ENCODE data around the gene FRAT1. TPM values are rescaled to one million over a fixed set of nuclear protein-coding genes. Genes with fewer than 3 reads are reported as not detected.
A peak's percentile ranks its signal among the peaks of the same experiment; 100 is the strongest.

The FRAT1 gene
- total RNA-seq, 1 donor from 2014 or later, result 10.4 TPM

GRCh38 chr10:97331153-97331703, 12.2 kb downstream of the FRAT1 start:
- TF ChIP-seq CTCF (IDR thresholded peaks at IDR 0.05), result no peak
- ATAC-seq (no peak), DNase-seq (no peak)
- H3K9me3 ChIP-seq, result no peaks in the 10 kb centered on the region
- peaks cover 46% of the 10 kb centered on the region for H3K4me1 ChIP-seq
- H3K36me3 ChIP-seq, result peaks cover 18% of the 10 kb centered on the region
- peak overlapping the region; percentile 81 for H3K4me3 ChIP-seq
- H3K27ac ChIP-seq, result peak overlapping the region; percentile 42
- intact Hi-C loops (cut with DNase I), result no loop called here
- no peaks in the 10 kb centered on the region for H3K27me3 ChIP-seq

DNA sequence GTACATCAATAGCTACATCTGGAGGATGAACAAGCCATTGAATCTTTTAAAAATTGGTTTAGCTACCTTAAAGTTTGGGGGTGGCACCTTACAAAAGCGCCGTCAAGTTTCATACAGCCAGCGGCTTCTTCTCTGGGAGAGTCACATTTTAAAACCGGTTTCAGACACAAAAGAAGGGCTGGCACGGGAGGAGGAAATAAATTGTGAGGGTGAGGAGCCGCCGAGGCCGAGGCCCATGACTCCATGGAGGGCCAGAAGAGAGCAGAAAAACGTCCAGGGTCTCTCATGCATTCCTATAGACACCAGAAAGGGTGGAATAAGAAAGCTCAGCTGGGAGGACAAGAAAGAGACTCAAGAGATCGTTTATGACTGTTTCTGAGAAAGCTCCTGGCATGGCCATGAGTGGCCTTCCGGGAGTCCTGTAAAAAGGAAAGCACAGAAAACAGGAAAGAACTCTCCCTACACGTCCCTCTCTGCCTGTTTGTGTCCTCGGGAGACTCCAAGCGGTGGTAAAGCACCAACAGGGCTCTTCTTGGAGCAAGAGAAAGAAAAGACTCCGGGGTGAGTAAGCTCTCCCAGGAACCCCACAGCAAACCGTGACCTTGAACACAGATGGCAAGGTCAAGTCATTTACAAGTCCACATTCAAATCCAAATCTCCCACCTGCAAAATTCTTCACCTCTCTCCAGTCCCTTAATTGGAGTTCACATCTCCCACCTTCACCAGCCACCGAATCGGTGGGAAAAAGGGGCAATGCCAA, 13.7 kb downstream of the FRAT1 start:
- DNase-seq (no peak), ATAC-seq (peak; percentile 26)
- peaks cover 56% of the 10 kb centered on the region for H3K4me1 ChIP-seq
- TF ChIP-seq CTCF (IDR thresholded peaks at IDR 0.05), result peak; percentile 24
- peaks cover 18% of the 10 kb centered on the region for H3K36me3 ChIP-seq
- peak overlapping the region; percentile 81 for H3K4me3 ChIP-seq
- H3K27me3 ChIP-seq, result no peaks in the 10 kb centered on the region
- H3K27ac ChIP-seq, result peak overlapping the region; percentile 88
- intact Hi-C loops (cut with DNase I), result no loop called here
- H3K9me3 ChIP-seq, result no peaks in the 10 kb centered on the region

GRCh38 chr10:97333351-97333600, 14.2 kb downstream of the FRAT1 start:
- H3K27ac ChIP-seq, result peak overlapping the region; percentile 88
- no peak for ATAC-seq
- intact Hi-C loops (cut with DNase I), result no loop called here
- no peak for TF ChIP-seq CTCF (IDR thresholded peaks at IDR 0.05)
- H3K4me1 ChIP-seq, result peaks cover 56% of the 10 kb centered on the region
- H3K36me3 ChIP-seq, result peaks cover 17% of the 10 kb centered on the region
- DNase-seq, result no peak
- H3K27me3 ChIP-seq, result no peaks in the 10 kb centered on the region
- peak overlapping the region; percentile 81 for H3K4me3 ChIP-seq
- H3K9me3 ChIP-seq, result no peaks in the 10 kb centered on the region

- peak; percentile 62 for ATAC-seq
- peaks cover 12% of the 10 kb centered on the region for H3K36me3 ChIP-seq
- DNase-seq, result peak; percentile 87
- no peaks in the 10 kb centered on the region for H3K27me3 ChIP-seq
- peak; percentile 3 for TF ChIP-seq CTCF (IDR thresholded peaks at IDR 0.05)
- no peaks in the 10 kb centered on the region for H3K9me3 ChIP-seq
- H3K4me3 ChIP-seq, result peak overlapping the region; percentile 81
- intact Hi-C loops (cut with DNase I), result no loop called here
- H3K27ac ChIP-seq, result peak overlapping the region; percentile 97
- peaks cover 56% of the 10 kb centered on the region for H3K4me1 ChIP-seq
Observed at GRCh38 chr10:97333601-97334369, 14.7 kb downstream of the FRAT1 start.

DNA sequence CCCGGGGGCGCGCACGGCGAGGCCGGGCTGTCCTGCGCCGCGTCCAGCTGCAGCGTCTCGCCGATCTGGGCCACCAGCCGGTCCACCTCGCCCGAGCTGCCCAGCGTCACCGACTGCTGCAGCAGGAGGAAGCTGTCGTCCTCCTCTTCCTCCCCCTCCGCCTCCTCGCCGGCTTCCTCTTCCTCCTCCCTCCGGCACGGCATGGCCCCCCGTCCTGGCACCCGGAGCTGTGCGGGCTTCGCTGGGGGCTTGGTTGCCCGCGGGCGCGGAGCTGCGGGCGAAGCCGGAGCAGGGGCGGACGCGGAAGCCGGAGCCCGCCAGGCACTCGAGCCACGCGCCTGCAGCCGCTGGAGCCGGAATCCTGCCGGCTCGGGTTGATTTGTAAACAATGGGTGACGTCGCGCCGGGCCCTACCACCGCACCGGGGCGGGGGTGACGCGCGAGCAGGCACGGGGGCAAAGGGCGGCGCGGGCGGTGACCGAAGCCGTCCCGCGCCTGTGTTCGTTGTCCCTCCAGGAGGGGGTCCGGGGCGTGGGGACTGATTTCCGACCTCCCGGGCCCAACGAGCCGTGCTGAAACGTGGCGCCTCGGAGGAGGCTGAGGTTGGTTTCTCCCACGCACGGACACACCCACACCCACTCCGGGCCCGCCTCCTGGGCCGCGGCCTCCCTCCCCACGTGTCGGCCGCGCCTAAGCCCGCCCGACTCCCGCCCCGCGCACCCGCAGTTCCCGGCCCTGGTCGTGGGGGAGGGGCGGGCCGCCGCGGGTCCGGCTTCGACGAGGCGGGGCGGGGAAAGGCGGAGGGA, 15.5 kb downstream of the FRAT1 start, which contains the start of gene FRAT2:
TSS of gene FRAT2 (minus strand) at position 360 of the 806 bp plus-strand sequence. CDS start at position 203, 157 bp downstream.
- DNase-seq, result peak; percentile 97
- intact Hi-C loops (cut with DNase I), result no loop called here
- peak; percentile 95 for ATAC-seq
- Histone ChIP-seq H3K36me3 (peaks cover 4% of the 10 kb centered on the region), H3K4me3 (peak within 1 kb of the TSS; percentile 81), H3K4me1 (peaks cover 53% of the 10 kb centered on the region), H3K9me3 (no peaks in the 10 kb centered on the region), H3K27me3 (no peaks in the 10 kb centered on the region), H3K27ac (peak within 1 kb of the TSS; percentile 97)
- TF ChIP-seq CTCF (IDR thresholded peaks at IDR 0.05), result no peak
